Measurements from ENCODE around the gene SCGB3A1.

GRCh38 chr5:180630426-180630825 lies 39.1 kb upstream of the SCGB3A1 start:
- no peak for TF ChIP-seq POLR2A (IDR thresholded peaks at IDR 0.05; ENCODE audit: low read length)
- TF ChIP-seq MAX (IDR thresholded peaks at IDR 0.05): no peak
- TF ChIP-seq KDM1A (IDR thresholded peaks at IDR 0.05; ENCODE audit: low read depth): no peak
- TF ChIP-seq CTCF (IDR thresholded peaks at IDR 0.05): no peak
- TF ChIP-seq NPAS2 (CRISPR knock-in tag; IDR thresholded peaks at IDR 0.05; ENCODE audit: borderline replicate concordance): no peak
